Body of pancreas (tissue), 4 donors: ENCODE data around the gene ACER3.

ENCODE experiments used
- POLR2A ChIP-seq, 3 donors: fragments of 450-650 bp; IDR thresholded peaks; one replicate each; pipeline ENCODE4 v1.6.1; 2016; ENCODE audit warnings: antibody characterized with exemption in 3 of 3, mild to moderate bottlenecking in 2 of 3
- TF ChIP-seq, protein P1 (sequence below), 7 experiments: fragments of 450-650 bp in 4 of 7; fragments of 200-600 bp in 3 of 7; sonication (generic) in 3 of 7; IDR thresholded peaks; one replicate each; pipeline ENCODE4 v1.5.1; 2016 to 2019; ENCODE audit warnings: antibody characterized with exemption in 7 of 7

DNA sequence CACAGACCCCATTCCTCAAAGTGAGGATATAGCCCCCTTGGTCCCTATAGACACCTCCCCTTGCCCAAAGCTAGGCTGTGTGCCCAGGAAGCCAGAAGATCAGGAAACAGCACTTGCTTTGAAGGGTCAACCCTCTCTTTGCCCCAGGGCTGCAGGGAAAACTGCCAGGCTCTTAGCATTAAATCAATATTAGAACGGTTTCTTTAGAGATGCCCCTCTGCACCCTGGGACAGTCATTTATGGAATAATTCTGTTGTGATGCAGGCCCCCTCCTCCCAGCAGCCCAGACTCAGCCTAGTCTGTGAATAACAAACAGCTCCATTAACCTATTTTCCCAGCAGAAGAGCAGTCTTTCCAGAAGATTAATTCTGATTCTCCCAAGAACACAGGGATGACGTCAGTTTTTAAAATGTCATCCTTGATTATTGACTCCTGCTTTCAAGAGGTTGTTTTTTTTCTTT lies 194.4 kb downstream of the ACER3 start:
- TF ChIP-seq, protein P1, sequence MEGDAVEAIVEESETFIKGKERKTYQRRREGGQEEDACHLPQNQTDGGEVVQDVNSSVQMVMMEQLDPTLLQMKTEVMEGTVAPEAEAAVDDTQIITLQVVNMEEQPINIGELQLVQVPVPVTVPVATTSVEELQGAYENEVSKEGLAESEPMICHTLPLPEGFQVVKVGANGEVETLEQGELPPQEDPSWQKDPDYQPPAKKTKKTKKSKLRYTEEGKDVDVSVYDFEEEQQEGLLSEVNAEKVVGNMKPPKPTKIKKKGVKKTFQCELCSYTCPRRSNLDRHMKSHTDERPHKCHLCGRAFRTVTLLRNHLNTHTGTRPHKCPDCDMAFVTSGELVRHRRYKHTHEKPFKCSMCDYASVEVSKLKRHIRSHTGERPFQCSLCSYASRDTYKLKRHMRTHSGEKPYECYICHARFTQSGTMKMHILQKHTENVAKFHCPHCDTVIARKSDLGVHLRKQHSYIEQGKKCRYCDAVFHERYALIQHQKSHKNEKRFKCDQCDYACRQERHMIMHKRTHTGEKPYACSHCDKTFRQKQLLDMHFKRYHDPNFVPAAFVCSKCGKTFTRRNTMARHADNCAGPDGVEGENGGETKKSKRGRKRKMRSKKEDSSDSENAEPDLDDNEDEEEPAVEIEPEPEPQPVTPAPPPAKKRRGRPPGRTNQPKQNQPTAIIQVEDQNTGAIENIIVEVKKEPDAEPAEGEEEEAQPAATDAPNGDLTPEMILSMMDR (IDR thresholded peaks at IDR 0.05), result no peak
- TF ChIP-seq POLR2A (IDR thresholded peaks at IDR 0.05), result no peak
